HG03108 (cell line): ENCODE results near the gene CAGE1.
A peak's percentile ranks its signal among the peaks of the same experiment; 100 is the strongest.

Source experiments
- ATAC-seq: cut with Tn5 transposase; IDR thresholded peaks from one replicate; pipeline ENCODE4 v1.9.1; 2021; ENCODE audit warnings: moderate library complexity; ENCODE audit not compliant: unreplicated experiment

CAGE1 gene

DNA sequence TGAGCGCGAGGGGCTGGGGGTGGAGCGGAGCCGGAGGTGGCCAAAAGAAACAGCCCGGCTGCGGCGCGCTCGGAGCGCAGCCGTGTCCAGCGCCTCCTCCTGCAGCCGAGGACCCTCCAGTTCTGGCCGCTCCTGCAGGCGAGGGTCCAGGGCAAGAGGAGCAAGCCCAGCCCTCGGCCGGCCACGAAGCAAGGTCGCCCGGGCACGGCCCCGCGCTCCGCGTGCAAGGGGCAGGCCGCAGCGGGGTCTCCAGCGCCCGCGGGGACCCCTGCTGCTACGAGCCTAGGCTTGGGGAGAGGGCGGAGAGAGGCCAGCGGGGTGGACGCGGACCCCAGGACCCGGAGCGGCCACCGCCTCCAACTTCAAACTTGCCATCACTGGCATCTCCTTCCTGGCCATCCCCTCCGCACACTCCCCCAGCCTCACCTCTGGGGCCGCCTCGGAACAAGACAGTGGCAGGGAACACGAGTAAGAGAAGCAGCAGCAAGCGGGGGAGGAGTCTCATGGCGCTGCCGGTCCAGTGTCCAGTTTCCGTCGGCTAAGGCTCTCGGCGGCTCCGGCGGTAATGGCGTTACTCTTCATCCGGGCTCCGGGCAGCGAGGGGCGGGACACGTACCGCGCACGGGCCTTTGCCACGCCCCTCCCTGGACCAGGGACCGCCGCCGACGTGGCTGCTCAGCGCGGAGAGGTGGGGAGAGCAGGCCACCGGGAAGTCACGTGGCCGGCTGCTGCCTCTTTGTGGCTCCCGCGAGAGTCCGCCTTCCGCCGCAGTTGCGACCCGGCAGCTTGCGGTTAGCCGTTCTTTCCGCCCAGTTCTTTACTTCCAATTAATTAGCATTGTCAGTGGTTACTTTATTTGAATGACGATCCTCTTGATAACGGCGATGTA, 76.7 kb downstream of the CAGE1 start, which contains the start of gene SSR1:
SSR1 (minus strand) TSS at position 584 of the 889 bp plus-strand sequence; CDS start at position 505, 79 bp downstream.
- peak; percentile 97 for ATAC-seq

DNA sequence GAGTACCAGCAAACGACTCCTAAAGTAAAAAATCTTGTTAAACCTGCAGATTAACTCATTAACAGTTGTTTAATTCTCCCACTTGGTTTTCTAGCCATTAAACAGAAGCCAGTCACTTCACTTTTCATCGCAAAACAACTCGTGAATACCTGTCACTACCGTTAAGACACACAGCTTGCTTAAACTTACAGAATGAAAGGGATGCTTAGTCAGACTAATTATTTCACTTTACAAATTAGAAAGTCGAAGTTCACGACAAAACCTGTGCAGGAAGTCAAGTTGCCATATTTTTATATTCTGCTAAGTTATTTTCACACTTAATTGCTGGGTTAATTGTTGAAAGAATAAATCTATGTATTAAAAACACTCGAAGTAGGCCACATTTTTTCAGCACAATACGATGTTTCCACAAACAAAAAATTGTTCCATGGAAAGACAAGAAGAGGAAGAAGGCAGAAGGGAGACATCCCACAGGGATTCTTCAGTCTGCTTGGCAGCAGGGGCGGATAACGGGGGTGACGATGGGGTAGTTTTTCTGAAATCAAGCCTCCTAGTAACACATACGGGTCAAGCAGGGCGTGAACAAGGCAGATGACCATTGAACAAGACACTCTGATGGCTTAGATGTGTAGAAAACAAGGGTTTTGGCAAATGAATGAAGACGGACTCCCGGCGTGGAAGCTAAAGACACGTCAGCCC, 77.5 kb downstream of the CAGE1 start:
- ATAC-seq = no peak

DNA sequence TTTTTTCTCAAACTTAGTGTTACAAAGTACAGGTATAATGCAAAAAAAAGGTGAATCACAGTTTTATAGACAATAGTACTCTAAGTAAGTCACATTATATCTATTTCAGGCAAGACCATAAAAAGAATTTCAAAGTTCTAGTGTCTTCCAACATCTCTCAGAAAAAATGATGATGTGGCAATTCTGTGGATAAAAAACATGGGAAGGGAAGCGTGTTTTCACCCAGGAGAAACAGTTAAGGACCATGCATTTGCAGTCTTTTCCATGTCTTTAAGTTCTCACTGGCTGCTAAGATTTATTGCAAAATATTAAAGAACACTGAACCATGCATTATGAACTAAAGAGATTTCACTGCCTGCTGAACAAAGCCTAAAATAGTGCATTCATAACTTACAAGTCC, 78.4 kb downstream of the CAGE1 start:
- no peak for ATAC-seq

DNA sequence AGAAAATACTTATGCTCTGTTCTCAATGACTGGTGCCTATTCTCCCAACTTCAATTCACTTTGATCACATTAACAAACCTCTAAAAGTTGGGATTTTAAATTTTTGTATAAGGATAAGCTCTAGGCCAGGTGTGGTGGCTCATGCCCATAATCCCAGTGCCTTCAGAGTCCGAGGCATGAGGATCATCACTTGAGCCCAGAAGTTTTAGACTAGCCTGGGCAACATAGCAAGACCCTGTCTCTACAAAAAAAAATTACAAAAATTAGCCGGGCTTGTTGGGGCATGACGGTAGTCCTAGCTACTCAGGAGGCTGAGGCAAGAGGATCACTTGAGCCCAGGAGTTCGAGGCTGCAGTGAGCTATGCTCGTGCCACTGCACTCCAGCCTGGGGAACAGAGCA, 80.5 kb downstream of the CAGE1 start:
- no peak for ATAC-seq

DNA sequence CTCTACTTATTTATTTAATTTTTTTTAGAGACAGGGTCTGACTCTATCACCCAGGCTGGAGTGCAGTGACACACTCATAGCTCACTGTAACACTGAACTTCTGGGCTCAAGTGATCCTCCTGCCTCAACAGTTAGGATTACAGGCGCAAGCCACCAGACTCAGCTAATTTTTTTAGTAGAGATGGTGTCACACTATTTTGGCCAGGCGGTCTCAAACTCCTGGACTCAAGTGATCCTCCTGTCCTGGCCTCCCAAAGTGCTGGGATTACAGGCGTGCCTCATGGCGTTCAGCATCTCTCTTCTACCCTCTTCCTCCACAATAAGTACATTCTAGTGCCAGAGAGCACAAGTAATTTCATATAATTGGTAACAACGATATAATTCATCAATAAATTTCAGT, 82.0 kb downstream of the CAGE1 start:
- ATAC-seq = no peak

DNA sequence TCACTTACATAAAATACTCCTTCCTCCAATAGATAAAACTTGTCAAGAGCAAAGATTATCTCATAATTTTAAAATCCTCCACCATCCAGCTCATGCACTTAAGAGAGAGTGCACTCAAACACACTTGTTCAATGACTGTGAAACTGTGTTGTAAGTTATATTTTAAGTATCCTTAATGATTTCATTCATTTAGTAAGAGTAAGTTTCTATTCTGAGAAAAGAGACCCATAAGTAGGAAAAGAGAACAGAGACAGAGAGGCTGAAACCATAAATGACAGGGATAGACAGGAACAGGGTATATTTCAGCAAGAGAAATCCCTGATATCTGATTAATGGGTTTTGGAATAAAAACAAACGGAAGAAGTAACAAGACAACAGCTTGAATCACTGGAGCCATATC, 84.7 kb downstream of the CAGE1 start:
- ATAC-seq = no peak

DNA sequence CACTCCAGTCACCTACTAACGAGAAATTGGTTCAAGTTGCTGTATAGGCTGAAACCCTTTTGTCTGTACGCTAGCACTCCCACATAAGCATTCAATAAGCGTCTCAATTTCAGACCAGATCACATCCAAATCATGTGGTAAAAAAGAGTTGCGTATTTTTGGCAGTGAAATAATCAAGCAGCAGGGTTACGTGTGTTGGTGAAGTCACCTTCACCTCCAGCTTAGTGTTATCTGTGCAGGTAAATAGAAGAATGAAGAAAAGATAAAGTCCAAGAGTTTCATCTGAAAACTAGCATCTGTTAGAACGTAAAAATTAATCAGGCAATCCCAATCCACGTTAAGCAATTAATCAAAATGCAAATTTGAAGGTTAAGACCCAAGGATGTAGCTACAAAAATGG, 87.8 kb downstream of the CAGE1 start:
- no peak for ATAC-seq

DNA sequence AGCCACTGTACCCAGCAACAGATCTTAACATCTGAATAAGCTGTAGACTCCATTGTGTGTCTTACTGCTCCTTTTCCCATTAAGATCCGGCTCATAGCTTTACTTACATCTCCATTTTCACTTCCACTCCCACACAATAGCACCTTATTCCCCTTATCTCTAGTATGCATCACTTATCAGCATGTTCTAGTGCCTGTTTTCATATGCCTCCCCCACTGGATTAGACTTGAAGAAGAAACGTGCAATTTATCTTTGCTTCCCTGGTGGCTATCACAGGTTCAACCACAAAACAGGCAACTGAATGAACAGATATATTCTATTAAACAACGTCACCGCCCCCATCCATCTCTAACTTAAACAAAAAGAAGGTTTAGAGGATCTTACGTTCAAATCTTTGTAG, 88.6 kb downstream of the CAGE1 start:
- no peak for ATAC-seq

DNA sequence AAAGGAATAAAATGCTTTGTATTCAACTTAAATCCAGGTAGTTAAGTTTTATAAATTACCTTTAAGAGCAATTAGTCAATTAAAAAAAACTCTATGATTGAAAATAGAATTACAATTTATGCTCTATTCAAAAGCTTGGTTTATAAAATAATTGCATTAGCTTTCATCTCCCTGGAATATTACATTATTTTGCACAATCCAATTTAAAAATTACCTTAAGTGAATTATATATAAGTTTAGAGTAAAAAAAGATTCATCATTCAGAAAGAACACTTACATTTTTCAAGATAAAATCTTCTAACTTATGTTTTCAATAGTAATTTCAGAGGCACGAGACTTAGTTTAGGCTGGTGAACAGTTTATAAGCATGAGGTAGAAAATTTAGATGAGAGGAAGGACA, 91.4 kb downstream of the CAGE1 start:
- ATAC-seq = no peak

DNA sequence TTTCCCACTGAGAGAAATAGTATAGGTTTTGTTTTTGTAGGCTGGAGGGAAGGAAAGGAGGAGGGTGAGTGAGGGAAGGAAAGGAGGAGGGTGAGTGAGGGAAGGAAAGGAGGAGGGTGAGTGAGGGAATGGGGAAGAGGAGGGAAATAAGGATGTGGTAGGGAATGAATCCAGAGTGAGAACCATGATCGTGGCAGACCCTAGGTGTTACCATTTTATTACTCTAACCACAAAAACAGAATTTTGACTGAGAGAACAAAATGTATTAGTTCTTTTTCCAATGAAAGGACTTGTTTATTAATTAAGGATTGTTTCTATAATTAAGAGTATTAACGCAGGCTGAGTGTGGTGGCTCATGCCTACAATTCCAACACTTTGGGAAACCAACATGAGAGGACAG, 92.9 kb downstream of the CAGE1 start:
- ATAC-seq = no peak

DNA sequence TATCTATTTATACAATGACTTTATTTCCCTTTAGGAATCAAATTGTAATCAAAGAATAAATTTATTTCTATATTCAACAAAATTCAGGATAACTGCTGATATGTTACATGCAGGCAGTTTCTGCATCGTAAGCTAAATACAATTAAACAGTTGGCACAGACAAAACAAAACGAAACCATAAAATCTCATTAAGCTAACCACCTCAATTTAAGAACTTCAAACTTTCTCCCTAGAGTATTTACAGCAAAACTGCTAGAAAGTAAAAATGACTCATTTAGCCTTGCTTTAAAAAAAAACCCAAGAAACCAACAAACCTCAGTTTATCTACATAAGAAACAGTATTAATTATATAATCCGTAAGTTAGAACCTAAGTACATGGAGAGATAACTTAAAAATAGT, 93.6 kb downstream of the CAGE1 start:
- ATAC-seq = no peak

DNA sequence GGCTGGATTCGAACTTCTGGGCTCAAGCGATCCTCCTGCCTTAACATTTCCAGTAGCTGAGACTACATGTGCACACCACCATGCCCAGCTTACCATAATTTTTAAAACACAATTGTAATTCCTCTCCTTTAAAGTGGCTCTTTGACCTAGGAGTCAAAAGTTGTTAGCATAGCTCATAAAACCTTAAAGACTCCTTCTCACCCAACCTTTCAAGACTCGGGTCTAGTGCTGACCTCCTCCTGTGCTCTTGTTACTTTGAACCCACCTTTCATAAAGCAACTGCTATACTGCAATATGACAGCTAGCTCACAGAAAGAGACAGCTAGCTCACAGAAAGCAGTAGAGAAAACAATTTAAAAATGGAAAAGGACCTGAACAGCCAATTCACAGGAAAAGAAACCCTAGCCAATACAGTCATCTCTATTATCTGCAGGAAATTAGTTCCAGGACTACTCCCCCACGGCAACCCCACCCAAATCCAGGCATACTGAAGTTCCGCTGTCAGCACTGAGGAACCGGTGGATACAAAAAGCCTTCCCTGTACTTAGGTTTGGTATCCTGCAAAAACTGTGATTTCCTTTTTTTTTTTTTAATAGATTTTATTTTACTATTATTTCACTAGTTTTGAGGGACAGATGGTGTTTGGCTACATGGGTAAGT, 96.8 kb downstream of the CAGE1 start:
- ATAC-seq = no peak

DNA sequence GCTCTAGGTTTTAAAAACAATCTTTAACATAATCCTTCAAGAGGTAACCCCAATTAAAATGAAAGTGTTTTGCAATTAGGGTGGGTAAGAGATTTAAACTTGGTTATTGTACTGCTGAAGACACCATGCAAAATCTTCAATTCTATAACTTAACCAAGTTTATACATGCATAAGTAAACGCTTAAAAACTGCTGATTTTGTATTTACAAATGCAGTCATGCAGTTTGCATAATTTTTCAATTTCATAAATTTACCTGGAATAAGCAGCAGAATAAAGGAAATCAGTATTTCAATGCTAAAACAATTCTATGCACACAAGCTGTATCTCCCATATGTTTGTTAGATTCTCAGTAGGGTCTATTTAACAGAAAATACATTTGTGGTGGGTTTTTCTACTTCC, 99.5 kb downstream of the CAGE1 start:
- ATAC-seq = no peak

DNA sequence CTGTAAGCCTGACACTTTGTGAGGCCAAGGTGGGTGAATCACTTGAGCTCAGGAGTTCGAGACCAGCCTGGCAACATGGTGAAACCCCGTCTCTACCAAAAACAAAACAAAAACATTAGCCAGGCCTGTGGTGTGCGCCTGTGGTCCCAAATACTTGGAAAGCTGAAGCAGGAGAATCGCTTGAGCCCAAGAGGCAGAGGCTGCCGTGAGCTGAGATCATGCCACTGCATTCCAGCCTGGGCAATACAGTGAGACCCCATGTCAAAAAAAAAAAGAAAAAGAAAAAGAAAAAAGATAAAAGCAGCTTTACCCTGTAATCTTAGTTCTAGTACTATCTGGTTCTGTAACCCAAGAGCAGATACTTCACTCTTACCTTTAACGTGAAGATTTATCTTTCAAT, 104.1 kb downstream of the CAGE1 start:
- no peak for ATAC-seq

DNA sequence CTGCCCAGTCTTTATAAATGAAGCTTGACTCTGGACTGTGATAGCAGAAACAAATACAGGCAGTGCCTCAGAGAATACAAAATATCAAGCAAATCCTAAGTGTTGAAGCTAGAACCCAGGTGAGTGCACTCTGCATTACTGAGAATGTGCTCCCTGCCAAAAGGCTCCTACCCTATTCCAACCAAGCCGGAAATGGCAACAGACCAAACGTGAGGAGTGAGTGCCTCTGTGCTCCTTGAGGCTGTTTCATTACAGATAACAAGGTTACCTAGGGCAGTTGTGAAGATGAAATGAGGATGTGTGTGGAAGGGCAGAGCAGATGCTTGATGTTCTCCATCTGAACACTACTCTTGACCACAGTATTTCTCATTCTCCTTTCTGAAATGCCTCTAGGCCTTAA, 105.9 kb downstream of the CAGE1 start:
- ATAC-seq = no peak

DNA sequence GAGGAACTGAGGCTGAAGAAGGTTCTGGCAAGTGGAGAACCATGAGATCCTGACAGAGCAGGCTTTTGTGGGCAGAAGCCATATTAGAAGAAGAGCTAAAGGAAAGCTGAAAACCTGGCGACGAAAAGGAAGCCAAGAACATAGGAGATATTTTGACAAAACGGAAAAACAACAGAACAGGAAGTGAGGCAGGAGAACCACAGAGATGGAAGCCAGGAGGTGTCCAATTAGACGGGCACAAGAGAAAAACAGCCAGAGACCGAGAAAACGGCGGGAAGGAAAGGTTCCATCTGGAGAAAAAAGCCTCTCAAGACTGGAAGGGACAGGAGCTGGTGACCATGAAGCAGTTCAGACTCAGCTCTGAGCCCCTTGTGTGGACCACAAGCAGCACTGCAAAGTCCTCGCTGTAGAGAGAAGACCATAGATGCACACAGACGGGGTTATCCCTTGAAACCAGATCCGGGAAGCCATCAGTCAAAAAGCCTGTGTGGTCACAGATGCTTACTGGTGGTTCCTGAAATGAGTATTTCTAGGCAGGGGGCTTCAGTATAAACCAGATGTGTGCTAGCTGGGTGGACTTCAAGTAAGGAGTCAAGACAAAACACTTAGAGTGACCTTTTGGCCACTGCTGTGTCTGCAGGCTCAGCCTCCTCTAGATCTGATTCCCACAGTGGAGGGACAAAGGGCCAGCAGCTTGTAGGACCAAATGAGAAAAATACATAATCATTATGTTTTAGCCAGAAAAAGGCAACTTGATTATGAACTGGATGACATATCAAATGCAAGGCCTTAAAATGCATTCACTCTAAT, 107.2 kb downstream of the CAGE1 start:
- no peak for ATAC-seq
